Measurements from ENCODE around the gene CSNK2A1. TPM values are rescaled to one million over a fixed set of nuclear protein-coding genes. Genes with fewer than 3 reads are reported as not detected.
"Not testable (repeated sequence)": the region's sequence is repeated elsewhere in the genome, so short reads cannot be mapped to it uniquely, and the experiment has no call there.

Gene CSNK2A1
- total RNA-seq, 1 donor from 2014 or later, result 132 TPM

DNA sequence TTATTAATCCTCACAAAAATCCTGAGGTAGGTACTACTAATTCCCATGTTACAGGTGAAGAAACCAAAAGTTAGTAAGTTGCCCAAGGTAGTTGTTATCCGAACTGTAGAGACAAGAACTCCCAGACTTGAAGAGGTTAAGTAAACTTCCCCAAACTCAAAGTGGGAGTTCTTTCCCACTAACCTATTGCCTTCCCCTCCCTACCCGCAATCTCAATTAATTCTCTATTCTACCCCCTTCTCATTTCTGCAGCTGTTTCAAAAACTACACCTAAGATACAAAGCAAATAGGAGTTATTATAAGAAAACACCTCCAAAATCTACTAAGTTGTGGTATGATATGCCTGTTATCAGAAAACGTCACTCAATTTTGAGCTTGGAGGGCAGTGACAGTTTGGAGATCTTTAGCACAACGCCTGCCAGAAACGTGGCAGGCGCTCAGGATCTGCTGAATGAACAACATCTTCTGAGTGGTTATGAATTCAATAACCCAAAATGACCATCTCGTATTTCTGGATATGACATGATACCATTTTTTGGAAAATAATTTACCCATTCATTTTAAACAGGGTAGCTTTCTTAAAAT, 7.1 kb downstream of the CSNK2A1 start:
- DNase-seq (ENCODE audit: extremely low read depth, low read depth, low spot score), result no peak

DNA sequence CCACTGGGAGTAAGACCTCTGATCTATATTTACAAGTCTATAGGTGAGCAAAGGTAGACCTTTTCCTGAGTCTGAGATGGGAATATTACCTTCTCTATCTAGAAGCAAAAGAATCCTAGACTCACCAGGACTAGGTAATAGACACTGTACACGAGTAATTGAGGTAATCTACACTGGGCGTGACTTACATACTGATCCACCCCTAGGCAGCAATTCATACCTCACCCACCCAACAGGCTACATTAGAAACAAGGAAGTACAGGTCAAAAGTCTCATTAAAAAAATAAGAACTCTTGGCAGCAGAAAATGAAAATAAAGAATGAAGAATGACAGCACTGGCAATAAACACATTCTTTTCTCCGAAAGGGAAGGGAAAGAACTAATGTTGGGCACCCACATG, 7.6 kb downstream of the CSNK2A1 start:
- DNase-seq (ENCODE audit: extremely low read depth, low read depth, low spot score), result no peak

DNA sequence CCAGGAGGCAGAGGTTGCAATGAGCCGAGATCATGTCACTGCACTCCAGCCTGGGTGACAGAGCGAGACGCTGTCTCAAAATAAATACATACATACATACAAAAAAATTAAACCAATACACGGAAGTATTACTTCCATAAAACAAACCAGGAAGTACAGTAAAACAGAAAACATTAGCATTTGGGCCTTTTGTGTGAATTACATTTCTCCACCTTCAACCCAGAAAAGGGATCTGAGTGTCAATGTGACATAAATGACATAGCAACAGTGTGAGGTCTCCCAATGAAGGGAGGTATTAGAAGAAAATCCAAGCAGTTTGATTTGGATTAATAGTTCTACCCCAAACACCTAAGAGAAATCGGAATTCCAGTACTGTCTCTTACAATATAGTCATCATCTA, 10.1 kb downstream of the CSNK2A1 start:
- no peak for DNase-seq (ENCODE audit: extremely low read depth, low read depth, low spot score)

DNA sequence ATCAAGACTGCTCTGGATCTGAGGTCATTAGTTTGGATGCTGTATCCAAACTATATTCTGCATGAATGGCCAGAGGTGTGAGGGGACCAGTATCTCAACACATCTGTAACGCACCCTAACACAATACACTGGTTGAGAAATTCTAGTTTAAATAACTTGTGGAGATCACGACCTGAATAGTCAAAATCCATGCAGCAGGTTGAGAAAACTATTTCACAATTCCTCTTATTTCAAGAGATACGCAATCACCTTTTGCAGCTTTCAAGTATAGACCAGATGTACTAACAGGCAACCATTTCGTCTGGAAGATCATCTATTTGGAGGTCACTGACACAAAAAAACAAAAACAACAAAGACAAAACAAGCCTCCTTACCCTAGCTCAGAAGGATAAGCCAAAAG, 11.1 kb downstream of the CSNK2A1 start:
- no peak for DNase-seq (ENCODE audit: extremely low read depth, low read depth, low spot score)

DNA sequence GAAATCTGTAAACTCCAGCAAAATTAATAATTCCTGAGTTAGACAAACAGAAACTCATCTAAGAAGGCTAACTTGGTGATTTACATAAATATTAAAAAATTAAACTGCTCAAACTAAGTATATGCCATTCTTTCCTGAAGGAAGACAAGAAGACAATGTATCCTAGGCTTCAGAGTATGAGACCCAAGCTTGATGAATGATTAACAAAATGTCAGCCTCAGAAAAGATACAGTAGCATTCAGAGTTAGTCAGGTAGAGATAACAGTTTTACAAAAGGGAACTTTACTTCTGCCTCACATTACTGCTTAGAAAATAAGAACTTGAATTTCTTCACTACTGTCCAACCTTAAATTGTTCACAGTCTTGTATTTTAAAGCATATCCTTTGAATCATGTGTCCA, 12.0 kb downstream of the CSNK2A1 start:
- DNase-seq (ENCODE audit: extremely low read depth, low read depth, low spot score), result no peak

DNA sequence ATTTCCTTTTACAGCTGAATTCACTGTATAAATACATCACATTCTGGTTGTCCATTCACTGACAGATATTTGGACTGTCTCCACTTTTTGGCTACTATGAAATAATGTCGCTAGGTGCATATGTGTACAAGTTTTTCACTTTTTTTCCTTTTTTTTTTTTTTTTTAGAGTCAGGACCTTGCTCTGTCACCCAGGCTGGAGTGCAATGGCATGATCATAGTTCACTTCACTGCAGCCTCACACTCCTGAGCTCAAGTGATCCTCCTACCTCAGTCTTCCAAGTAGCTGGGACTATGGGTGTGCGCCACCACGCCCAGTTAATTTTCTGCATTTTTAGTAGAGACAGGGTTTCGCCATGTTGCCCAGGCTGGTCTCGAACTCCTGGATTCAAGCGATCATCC, 13.3 kb downstream of the CSNK2A1 start:
- no peak for DNase-seq (ENCODE audit: extremely low read depth, low read depth, low spot score)

DNA sequence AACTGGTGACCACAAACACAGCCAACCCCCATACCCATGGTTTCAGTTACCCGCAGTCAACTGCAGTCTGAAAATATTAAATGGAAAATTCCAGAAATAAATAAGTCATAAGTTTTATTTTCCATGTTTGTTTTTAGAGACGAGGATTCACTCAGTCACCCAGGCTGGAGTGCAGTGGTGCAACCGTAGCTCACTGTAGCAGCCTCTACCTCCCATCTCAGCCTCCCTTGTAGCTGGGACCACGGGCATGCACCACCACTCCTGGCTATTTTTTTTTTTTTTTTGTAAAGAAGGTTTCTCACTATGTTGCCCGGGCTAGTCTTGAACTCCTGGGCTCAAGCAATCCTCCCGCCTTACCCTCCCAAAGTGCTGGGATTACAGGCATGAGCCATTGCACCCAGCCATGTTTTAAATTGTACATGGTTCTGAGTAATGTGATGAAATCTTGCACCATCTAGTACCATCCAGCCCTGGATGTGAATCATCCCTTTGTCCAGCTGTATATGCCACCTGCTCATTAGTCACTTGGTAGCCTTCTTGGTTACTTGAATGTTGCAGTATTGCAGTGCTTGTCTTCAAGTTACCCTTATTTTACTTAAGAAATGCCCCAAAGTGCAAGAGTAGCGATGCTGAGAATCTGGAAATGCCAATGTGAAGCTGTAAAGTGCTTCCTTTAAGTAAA, 14.5 kb downstream of the CSNK2A1 start:
- no peak for DNase-seq (ENCODE audit: extremely low read depth, low read depth, low spot score)

DNA sequence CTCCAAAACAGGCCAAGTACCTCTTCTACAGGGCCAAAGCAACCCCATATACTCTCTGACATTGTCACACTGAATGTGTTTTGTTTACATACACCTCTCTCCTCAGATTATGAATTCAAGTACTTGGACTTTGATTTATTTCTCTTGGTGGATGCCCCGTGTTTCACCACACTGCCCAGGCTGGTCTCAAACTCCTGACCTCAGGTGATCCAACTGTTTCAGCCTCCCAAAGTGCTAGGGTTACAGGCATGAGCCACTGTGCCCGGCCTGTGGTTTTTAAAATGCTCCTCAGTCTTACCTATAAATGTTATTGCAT, 16.1 kb downstream of the CSNK2A1 start:
- no peak for DNase-seq (ENCODE audit: extremely low read depth, low read depth, low spot score)

DNA sequence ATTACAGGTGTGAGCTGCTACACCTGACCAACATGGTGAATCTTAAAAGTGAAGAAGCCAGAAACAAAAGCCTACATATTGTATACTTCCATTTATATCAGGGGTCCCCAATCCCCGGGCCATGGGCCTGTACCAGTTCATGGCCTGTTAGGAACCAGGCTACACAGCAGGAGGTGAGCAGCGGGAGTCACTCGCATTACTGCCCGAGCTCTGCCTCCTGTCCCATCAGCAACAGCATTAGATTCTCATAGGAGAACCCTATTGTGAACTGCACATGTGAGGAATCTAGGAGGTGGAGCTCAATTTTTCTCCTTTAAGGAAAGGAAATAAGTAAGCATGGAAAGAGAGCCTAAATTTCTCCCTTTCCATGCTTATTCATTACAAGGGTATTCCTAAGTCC, 21.7 kb downstream of the CSNK2A1 start:
- no peak for DNase-seq (ENCODE audit: extremely low read depth, low read depth, low spot score)

DNA sequence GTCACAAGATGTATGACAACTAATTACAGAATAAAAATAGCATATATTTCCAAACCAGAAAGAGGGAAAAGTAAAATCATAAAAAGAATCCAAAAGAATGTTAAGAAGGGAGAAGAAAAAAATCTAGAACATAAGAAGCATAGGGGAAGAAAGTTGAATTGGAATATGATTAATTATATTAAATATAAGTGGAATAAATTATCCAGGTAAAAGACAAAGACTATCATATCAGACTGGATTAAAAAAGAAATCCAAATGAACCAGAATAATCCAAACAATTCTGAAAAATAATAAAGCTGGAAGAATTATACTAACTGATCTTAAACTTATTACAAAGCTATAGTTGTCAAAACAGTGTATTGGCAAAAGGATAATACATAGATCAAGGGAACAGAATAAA, 23.6 kb downstream of the CSNK2A1 start:
- no peak for DNase-seq (ENCODE audit: extremely low read depth, low read depth, low spot score)

DNA sequence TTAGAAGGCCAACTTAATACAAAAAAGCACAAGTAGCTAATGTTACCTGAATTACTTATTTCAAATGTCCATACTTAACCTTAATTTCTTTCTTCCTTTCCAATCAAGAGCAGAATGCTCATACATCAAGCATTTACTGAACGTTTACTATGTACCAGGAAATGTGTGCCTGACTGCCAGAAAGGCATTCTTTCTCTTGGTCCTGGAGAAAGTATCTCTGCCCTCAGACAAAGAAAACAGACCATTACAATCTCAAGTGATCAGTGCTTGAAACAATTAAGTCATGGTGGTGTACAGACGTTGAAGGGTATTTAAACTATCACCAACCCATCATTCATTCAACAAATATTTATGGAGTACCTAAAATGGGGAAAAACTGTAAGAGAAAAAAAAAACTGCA, 26.4 kb downstream of the CSNK2A1 start:
- no peak for DNase-seq (ENCODE audit: extremely low read depth, low read depth, low spot score)

DNA sequence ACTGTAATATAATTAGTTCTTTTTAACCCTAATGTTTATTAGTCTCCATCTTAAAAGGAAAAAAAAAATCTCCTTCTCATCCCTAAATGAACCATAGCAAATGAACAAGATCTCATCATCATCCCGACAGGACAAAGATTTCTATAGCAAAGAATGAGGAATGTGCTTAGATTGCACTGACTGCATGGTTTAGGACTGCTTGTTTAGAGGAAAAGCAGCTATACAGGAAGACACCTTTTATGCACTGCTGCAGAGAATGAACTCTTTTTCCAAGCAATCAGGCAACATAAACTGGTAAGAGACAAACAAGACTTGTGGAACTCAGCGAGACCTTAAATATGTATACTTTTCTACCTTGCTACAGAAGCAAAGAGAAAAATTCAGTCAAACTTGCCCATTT, 26.8 kb downstream of the CSNK2A1 start:
- DNase-seq (ENCODE audit: extremely low read depth, low read depth, low spot score), result no peak

DNA sequence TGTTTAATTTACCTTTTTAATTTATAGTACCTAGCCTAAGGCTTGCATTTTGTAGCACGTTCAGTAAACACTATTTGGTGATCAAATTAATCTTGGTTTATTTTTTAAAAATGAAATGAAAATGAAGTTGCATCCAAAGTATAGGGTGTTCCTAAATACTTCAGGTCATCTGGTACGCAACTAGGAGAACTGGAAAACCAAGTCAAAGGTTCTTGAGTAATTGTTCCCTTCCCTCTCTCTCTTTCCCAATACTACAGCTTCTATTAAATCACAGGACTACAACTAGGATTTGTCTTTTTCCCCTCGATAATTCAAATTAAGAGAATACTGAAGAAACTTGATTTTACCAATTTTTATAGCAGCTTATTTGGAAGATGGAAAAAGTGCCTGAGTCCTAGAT, 27.9 kb downstream of the CSNK2A1 start:
- no peak for DNase-seq (ENCODE audit: extremely low read depth, low read depth, low spot score)

DNA sequence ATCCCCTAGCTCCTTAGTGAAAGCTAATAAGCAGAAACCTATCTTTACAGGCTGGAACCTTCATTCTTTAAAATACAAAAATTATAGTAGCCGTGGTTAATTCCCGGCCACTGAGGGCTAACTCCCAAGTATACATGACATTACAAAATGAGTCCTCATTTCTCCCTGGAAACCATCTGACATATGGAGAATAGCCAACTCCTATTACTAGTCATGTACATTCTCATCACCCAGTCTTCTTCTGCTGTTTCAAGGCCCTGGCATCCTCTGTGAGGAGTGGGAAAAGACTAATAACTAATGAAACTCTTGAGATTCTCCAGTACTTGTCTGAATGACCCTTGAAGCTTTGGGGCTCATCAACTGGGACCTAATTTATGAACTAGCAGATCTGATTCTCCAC, 30.2 kb downstream of the CSNK2A1 start:
- DNase-seq (ENCODE audit: extremely low read depth, low read depth, low spot score), result no peak

DNA sequence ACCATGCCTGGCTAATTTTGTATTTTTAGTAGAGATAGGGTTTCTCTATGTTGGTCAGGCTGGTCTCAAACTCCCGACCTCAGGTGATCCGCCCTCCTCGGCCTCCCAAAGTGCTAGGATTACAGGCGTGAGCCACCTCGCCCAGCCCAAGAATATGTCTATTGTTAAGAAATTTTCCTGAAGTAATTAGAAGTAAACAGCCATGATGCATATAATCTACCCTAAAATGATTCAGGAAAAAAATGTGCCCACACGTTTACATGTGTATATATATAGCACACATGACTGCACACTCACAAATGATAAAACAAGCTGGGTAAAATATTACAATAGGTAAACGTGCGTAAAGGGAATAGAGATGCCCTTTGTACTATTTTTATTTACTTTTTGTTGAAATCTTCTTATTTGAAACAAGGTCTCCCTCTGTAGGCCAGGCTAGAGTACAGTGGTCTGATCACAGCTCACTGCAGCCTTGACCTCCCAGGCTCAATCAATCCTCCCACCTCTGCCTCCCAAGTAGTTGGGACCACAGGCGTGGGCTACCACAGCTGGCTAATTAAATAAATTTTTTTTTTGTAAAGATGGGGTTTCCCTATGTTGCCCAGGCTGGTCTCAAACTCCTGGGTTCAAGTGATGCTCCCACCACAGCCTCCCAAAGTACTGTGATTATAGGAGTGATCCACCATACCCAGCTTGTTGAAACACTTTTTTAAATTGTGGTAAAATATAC, 33.1 kb downstream of the CSNK2A1 start:
- not testable (repeated sequence) for DNase-seq (ENCODE audit: extremely low read depth, low read depth, low spot score)

DNA sequence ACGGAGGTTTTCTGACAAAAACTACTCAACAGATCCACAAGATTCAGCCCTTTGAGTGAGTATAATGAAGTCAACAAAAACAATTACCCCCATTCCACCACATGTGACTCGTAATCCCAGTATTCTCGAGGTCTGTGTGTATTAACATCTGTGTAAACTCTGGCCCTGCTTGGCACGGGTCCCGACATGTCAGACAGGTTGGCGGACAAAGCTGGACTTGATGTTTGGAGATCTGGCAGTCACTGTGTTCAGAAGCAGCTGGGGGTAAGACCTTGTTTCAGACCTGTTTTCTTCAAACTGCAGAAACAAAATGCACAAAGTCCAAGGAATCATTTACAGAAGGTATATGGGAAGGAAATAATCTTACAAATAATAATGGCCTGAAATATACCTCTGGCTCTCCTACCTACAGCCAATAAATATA, 35.2 kb downstream of the CSNK2A1 start:
- not testable (repeated sequence) for DNase-seq (ENCODE audit: extremely low read depth, low read depth, low spot score)

DNA sequence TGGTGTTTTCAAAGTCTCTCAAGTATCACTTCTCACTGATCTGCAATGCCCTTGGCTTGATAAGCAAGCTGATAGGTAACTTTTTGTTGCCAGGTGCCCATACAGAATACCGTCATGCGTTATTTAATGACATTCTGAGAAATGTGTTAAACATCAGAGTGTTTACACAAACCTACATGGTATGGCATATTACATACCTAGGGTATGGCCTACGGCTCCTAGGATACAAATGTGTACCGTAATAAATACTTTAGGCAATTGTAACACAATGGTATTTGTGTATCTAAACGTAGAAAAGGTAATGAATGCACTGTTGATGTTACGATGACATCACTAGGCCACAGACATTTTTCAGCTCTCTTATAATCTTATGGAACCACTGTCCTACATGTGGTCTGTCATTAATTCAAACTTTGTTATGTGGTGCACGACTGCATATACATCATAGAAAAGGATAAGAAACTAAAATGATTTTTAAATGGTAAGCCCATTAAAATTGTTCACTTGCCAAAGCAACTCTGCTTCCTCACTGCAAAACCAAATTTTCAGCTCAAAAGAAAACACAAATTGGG, 35.7 kb downstream of the CSNK2A1 start:
- DNase-seq (ENCODE audit: extremely low read depth, low read depth, low spot score), result no peak

DNA sequence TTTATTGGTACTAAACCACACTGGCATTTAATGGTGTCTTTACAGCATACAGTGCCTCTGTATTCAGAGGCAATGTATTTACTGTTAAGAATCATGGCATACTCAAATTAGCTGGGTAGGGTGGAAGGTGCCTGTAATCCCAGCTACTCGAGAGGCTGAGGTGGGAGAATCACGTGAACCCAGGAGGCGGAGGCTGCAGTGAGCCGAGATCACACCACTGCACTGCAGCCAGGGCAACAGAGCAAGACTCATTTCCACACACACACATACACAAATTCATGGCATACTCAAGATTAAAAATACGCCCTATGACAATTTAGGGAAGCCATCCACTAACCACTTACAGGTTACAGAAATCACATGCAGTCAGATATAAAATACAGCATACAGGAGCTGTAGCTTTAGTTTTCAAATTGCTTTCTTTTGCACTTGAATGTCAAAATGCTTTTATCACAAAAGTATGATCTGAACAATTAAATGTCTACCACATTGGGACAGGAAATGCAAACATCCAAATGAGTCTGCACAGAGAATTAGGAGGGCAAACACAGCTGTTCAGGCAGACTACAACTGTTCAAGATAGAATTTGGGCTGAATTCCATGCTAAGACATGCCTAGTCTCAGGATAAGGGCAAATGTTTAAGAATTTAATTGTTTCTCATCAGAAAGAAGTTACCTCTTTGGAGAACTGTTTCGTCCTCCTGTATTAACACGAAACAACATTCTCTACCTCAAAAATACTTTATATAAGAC, 36.4 kb downstream of the CSNK2A1 start:
- DNase-seq (ENCODE audit: extremely low read depth, low read depth, low spot score), result no peak

DNA sequence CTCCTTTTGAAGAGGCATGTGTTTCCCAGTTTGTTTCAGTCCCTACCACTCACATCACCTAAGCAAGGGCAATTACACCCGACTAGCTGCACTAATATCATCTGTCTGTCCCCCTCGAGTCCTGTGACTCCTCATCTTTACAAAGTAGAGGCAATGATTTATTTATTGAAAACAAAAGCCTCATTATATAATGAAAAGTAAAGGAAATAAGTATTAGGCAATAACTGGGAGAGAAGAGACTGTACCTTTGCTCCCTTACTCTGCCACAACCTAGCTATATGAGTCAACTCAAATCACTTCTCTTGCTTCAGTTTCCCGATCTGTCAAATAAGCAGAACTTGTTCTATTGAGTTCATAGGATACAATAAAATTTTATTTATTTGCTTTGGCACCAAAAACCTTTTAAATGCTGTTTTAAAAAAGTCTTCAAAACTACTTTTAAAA, 38.9 kb downstream of the CSNK2A1 start:
- no peak for DNase-seq (ENCODE audit: extremely low read depth, low read depth, low spot score)

DNA sequence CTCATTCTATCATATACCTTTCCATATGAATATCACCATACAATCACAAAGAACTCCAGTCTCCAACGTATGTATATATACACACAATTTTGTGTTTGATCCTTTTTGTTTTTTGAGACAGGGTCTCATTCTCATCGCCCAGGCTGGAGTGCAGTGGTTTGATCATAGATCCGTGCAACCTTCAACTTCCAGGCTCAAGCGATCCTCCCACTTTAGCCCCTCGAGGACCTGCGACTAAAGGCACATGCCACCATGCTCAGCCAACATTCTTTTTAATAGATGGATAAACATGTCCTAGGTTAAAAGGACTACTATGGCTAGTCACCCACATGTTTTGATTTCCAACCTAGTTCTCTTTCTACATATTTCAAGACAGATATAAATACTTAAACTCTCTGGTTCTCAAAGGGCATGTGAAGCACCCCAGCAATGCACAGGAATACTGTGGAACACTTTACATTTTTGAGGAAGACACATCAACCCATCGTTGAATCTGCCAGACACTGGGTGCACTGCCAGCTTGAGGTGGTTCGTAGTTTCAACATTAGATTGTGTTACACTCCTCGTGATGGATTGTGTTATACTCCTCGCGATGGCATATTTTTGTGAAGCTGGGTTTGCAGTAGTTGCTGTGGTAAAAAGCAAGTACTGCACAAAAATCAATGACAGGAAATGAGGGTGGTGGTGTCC, 40.4 kb downstream of the CSNK2A1 start:
- DNase-seq (ENCODE audit: extremely low read depth, low read depth, low spot score), result no peak

DNA sequence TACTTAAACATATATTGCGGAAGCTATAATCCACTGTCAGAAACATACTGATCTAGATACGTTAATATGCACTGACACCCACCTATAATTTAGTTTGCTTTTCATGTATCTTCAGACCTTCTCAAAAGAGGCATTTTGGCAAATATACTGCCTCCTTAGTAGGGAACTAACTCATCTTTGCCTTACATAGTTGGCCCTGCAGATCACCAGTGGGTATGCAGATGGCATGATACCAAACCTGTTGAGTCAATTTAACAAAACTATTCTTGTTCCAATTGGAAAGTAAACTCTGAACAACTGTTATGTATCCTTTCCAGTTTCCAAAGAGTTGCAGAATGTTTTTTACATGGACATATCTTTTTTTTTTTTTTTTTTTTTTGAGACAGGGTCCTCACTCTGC, 45.6 kb downstream of the CSNK2A1 start:
- DNase-seq (ENCODE audit: extremely low read depth, low read depth, low spot score), result no peak
